B cell (primary cell): Measurements from ENCODE around the gene EDC4. TPM values are rescaled to one million over a fixed set of nuclear protein-coding genes. Genes with fewer than 3 reads are reported as not detected.
A peak's percentile ranks its signal among the peaks of the same experiment; 100 is the strongest.

Source experiments
- ATAC-seq: fragments of 200-7000 bp; cut with Tn5 transposase; one replicate; pipeline ENCODE4 v1.10.0; 2021; ENCODE audit warnings: low read depth, mild to moderate bottlenecking, moderate number of reproducible peaks, moderate library complexity
- CTCF ChIA-PET: fragments of 350-600 bp; sonication (Branson Sonifier 250); formaldehyde crosslinking; loops from one replicate; lab custom pipeline; 2021; ENCODE audit warnings: antibody characterized with exemption, inconsistent platforms; lab: Charles Lee
- POLR2A ChIA-PET: fragments of 350-600 bp; sonication (Branson Sonifier 250); formaldehyde crosslinking; loops from one replicate; lab custom pipeline; 2021; ENCODE audit warnings: antibody characterized with exemption; lab: Charles Lee
- DNase-seq: peaks from one replicate; pipeline ENCODE4 v3.0.0; 2013
- H2AFZ ChIP-seq: 2 replicates; pipeline ENCODE4 v1.6.1; 2012; ENCODE audit warnings: mild to moderate bottlenecking, low read depth, low read length; ENCODE audit not compliant: insufficient read depth, poor library complexity, severe bottlenecking
- H3K27ac ChIP-seq, 2 donors: 1 replicate in 1 of 2; 2 replicates in 1 of 2; pipeline ENCODE4 v1.5.1; 2012 to 2013; ENCODE audit warnings: low read length in 2 of 2, mild to moderate bottlenecking in 2 of 2, moderate library complexity in 1 of 2
- H3K27me3 ChIP-seq, 4 experiments: fragments of 200-600 bp in 1 of 4; sonication (generic) in 1 of 4; replicated peaks in 1 of 4; 1 replicate in 2 of 4; 2 replicates in 2 of 4; pipeline versions ENCODE4 v1.6.1 to v1.7.0; 2013 to 2016; ENCODE audit warnings: low read length in 3 of 4, mild to moderate bottlenecking in 2 of 4, mixed read lengths in 1 of 4, moderate library complexity in 1 of 4; ENCODE audit not compliant: insufficient read depth in 4 of 4, control insufficient read depth in 3 of 4; ENCODE audit errors: control extremely low read depth in 1 of 4
- H3K36me3 ChIP-seq, 2 experiments: replicated peaks in 1 of 2; 1 replicate in 1 of 2; 2 replicates in 1 of 2; pipeline versions ENCODE4 v1.6.1 to v1.7.1; 2013; ENCODE audit warnings: low read length in 1 of 2; ENCODE audit not compliant: insufficient read depth in 2 of 2, control insufficient read depth in 1 of 2; ENCODE audit errors: control extremely low read depth in 1 of 2, extremely low read depth in 1 of 2
- H3K4me1 ChIP-seq, 2 donors: fragments of 200-600 bp in 1 of 2; sonication (generic) in 1 of 2; 1 replicate in 1 of 2; 2 replicates in 1 of 2; pipeline versions ENCODE4 v1.5.1 to v1.6.1; 2013 to 2017; ENCODE audit warnings: low read length in 2 of 2; ENCODE audit not compliant: control insufficient read depth in 2 of 2, insufficient read depth in 2 of 2
- H3K4me2 ChIP-seq: replicated peaks from 2 replicates; pipeline ENCODE3; 2012; ENCODE audit warnings: mild to moderate bottlenecking, low read depth, low read length; ENCODE audit not compliant: poor library complexity, severe bottlenecking
- H3K4me3 ChIP-seq, 5 experiments: fragments of 200-600 bp in 1 of 5; sonication (generic) in 1 of 5; 1 replicate in 3 of 5; 2 replicates in 2 of 5; pipeline versions ENCODE4 v1.5.1 to v1.7.0; 2011 to 2016; ENCODE audit warnings: low read length in 4 of 5, mild to moderate bottlenecking in 4 of 5, low read depth in 2 of 5, control low read depth in 1 of 5, moderate library complexity in 1 of 5; ENCODE audit not compliant: insufficient read depth in 1 of 5; ENCODE audit errors: control extremely low read depth in 1 of 5, extremely low read depth in 1 of 5
- H3K79me2 ChIP-seq: fragments of 200-600 bp; sonication (generic); one replicate; pipeline ENCODE4 v1.6.0; 2016; ENCODE audit warnings: low read length; ENCODE audit not compliant: control insufficient read depth, insufficient read depth
- H3K9ac ChIP-seq: fragments of 200-600 bp; sonication (generic); 2 replicates; pipeline ENCODE4 v1.6.1; 2017; ENCODE audit warnings: mild to moderate bottlenecking, low read length, moderate library complexity
- H3K9me3 ChIP-seq, 3 donors: one replicate each; pipeline versions ENCODE4 v1.6.1 to v1.7.1; 2013; ENCODE audit warnings: low read length in 2 of 3; ENCODE audit not compliant: control insufficient read depth in 2 of 3, insufficient read depth in 1 of 3; ENCODE audit errors: control extremely low read depth in 1 of 3
- H4K20me1 ChIP-seq: 2 replicates; pipeline ENCODE4 v1.6.0; 2012; ENCODE audit warnings: mild to moderate bottlenecking, low read length; ENCODE audit not compliant: insufficient read depth, control insufficient read depth, poor library complexity, severe bottlenecking
- H3K27ac Mint-ChIP-seq: one replicate; pipeline ENCODE4 v1.8.0; 2021; ENCODE audit warnings: mixed read lengths
- H3K27me3 Mint-ChIP-seq: one replicate; pipeline ENCODE4 v1.8.0; 2021; ENCODE audit warnings: mixed read lengths
- H3K4me1 Mint-ChIP-seq: one replicate; pipeline ENCODE4 v1.8.0; 2021; ENCODE audit warnings: mixed read lengths
- H3K4me3 Mint-ChIP-seq: one replicate; pipeline ENCODE4 v1.8.0; 2021; ENCODE audit warnings: mixed read lengths
- H3K9me3 Mint-ChIP-seq: one replicate; pipeline ENCODE4 v1.8.0; 2022; ENCODE audit warnings: mixed read lengths; ENCODE audit not compliant: insufficient read depth
- CTCF ChIP-seq: fragments of 200-600 bp; IDR thresholded peaks from one replicate; pipeline ENCODE4 v1.8.0; 2022; ENCODE audit warnings: antibody characterized with exemption, mild to moderate bottlenecking
- EZH2 ChIP-seq: IDR thresholded peaks from 2 replicates; pipeline ENCODE4 v1.6.1; 2012; ENCODE audit warnings: borderline replicate concordance, low read depth, mild to moderate bottlenecking, moderate library complexity, low read length; ENCODE audit not compliant: insufficient read depth, poor library complexity, severe bottlenecking
- WGBS: methylation state at CpG from one replicate; pipeline ENCODE4 v1.1.5; 2013; ENCODE audit warnings: missing lambda C conversion rate; ENCODE audit not compliant: insufficient coverage; 5-methylcytosine and 5-hydroxymethylcytosine counted together
- intact Hi-C: fragments of 100-400 bp; cut with micrococcal nuclease; formaldehyde crosslinking; loops from one replicate; pipeline ENCODE4 v1.10.0; 2022
- polyA plus RNA-seq: library from polyadenylated mRNA; depleted of rRNA; stranded (reverse); fragments of >200 nt; gene quantifications from 2 replicates; pipeline ENCODE4 v1.2.3, GENCODE V29; 2012
- total RNA-seq, 2 donors: library from RNA; stranded (reverse); fragments of 120-200 nt in 1 of 2; gene quantifications; 1 replicate in 1 of 2; 2 replicates in 1 of 2; pipeline versions ENCODE4 v1.2.3 to v1.2.4, GENCODE V29; 2013 to 2022

EDC4 gene
- total and polyA plus RNA-seq, 2 donors (not counting 1 experiment from before 2014, with no cell fraction given) = 84.5 to 95.1 TPM

- intact Hi-C loops = loop anchor here (1.0 to 10.0 kb wide), 10 partner anchors 13 to 1091 kb away; partner anchors contain the start of genes ATP6V0D1, CTCF, DYNC1LI2 and GFOD2
- ATAC-seq (no peak), DNase-seq (no peak)
- H3K27me3 ChIP-seq = no peaks in the 10 kb centered on the region
- H3K36me3 ChIP-seq = no peaks in the 10 kb centered on the region
- Mint-ChIP-seq H3K4me1 (peaks cover 52% of the 10 kb centered on the region), H3K4me3 (peak overlapping the region; percentile 92), H3K27me3 (no peaks in the 10 kb centered on the region), H3K9me3 (no peaks in the 10 kb centered on the region), H3K27ac (peak overlapping the region; percentile 93)
- H3K4me3 ChIP-seq = peak overlapping the region; percentile 64 to 92 (median 85)
- TF ChIP-seq CTCF = no peak
- no peak for TF ChIP-seq EZH2
- peaks cover 0 to 5% (median 0%) of the 10 kb centered on the region in 3 donors for H3K9me3 ChIP-seq
- peaks cover 64% of the 10 kb centered on the region for H3K79me2 ChIP-seq
- POLR2A ChIA-PET = interaction anchor here (0.6 to 2.0 kb wide), 4 partner anchors 39 to 1125 kb away, joined by 3 to 11 read pairs (median 4); partner anchors contain the start of genes PSMB10, RANBP10 and TSNAXIP1
- H3K27ac ChIP-seq = peak overlapping the region; percentile 54 to 81
- peaks cover 36% of the 10 kb centered on the region for H4K20me1 ChIP-seq
- peak overlapping the region; percentile 85 for H3K9ac ChIP-seq
- CTCF ChIA-PET = interaction anchor here (0.8 to 3.5 kb wide), 8 partner anchors 13 to 179 kb away, joined by 3 to 12 read pairs (median 4); partner anchors contain the start of gene EDC4
- H3K4me1 ChIP-seq = peaks cover 39 to 53% of the 10 kb centered on the region in 2 donors
- WGBS = 0% methylated on average over 1 of the region's 2 CpGs
- H2AFZ ChIP-seq = peak overlapping the region; percentile 93
- H3K4me2 ChIP-seq = peak overlapping the region; percentile 97
Measured at GRCh38 chr16:67846063-67846319, 26.9 kb upstream of the EDC4 start.
